Erythroblast (primary cell): Measurements from ENCODE around the gene GUCY2F.

ENCODE experiments used
- DNase-seq, 2 experiments: peaks; one replicate each; lab custom pipeline; 2025; lab: John Stamatoyannopoulos, UW
- GATA1 ChIP-seq: IDR thresholded peaks from 2 replicates; pipeline ENCODE4 v1.6.1; 2011; ENCODE audit warnings: low read depth, mild to moderate bottlenecking, control low read depth, low read length, moderate library complexity
- POLR2A ChIP-seq: IDR thresholded peaks from 2 replicates; pipeline ENCODE4 v1.6.1; 2011; ENCODE audit warnings: mild to moderate bottlenecking, low read length

The GUCY2F gene

GRCh38 chrX:109344101-109344500, 137.8 kb downstream of the GUCY2F start:
- no peak for DNase-seq
- TF ChIP-seq GATA1 (no peak), POLR2A (no peak)

- TF ChIP-seq POLR2A (no peak), GATA1 (no peak)
- DNase-seq = no peak
These were observed 138.2 kb downstream of the GUCY2F start for GRCh38 chrX:109343671-109344070.

- TF ChIP-seq POLR2A (no peak), GATA1 (no peak)
- no peak for DNase-seq
These were observed 145.7 kb downstream of the GUCY2F start for GRCh38 chrX:109336141-109336540.

GRCh38 chrX:109327251-109327650, 154.6 kb downstream of the GUCY2F start:
- DNase-seq = no peak
- TF ChIP-seq GATA1 (no peak), POLR2A (no peak)
